Adrenal gland (tissue), 12 donors: ENCODE results near the gene TTN. TPM values are rescaled to one million over a fixed set of nuclear protein-coding genes. Genes with fewer than 3 reads are reported as not detected.

Source experiments
- DNase-seq, 7 donors: peaks; one replicate each; pipeline ENCODE4 v3.0.0-alpha.2; 2019 to 2020
- H3K27ac ChIP-seq, 5 donors: fragments of 200-600 bp; sonication (generic) in 4 of 5; 1 replicate in 3 of 5; 2 replicates in 2 of 5; pipeline versions ENCODE4 v1.5.1 to v1.8.0; 2016 to 2020; ENCODE audit warnings: mild to moderate bottlenecking in 1 of 5
- H3K27me3 ChIP-seq: fragments of 200-600 bp; 2 replicates; pipeline ENCODE4 v1.8.0; 2021
- H3K36me3 ChIP-seq, 2 donors: fragments of 200-600 bp; replicated peaks in 1 of 2; 1 replicate in 1 of 2; 2 replicates in 1 of 2; pipeline versions ENCODE4 v1.5.1 to v1.8.0; 2018 to 2022
- H3K4me1 ChIP-seq, 2 donors: fragments of 200-600 bp; replicated peaks in 1 of 2; 1 replicate in 1 of 2; 2 replicates in 1 of 2; pipeline versions ENCODE4 v1.5.1 to v1.8.0; 2018 to 2021
- H3K4me3 ChIP-seq, 4 donors: fragments of 200-600 bp; sonication (generic) in 3 of 4; one replicate each; pipeline ENCODE4 v1.5.1; 2016 to 2018
- H3K9me3 ChIP-seq, 3 donors: fragments of 200-600 bp; sonication (generic) in 1 of 3; replicated peaks in 1 of 3; 1 replicate in 2 of 3; 2 replicates in 1 of 3; pipeline versions ENCODE4 v1.5.1 to v1.8.0; 2016 to 2021
- POLR2A ChIP-seq, 2 donors: fragments of 450-650 bp; IDR thresholded peaks; one replicate each; pipeline ENCODE4 v1.6.1; 2017; ENCODE audit warnings: antibody characterized with exemption in 2 of 2, mild to moderate bottlenecking in 2 of 2, moderate library complexity in 1 of 2
- WGBS, 4 donors: extraction: QIAGEN DNeasy Blood & Tissue Kit in 2 of 4; methylation state at CpG; one replicate each; pipeline versions ENCODE4 v1.1.5 to v1.1.7; 2013 to 2017; 5-methylcytosine and 5-hydroxymethylcytosine counted together
- intact Hi-C, 2 donors: fragments of 100-400 bp; cut with DNase I; formaldehyde crosslinking; loops; one replicate each; pipeline versions ENCODE4 v1.14.1 to v1.15.0; 2022 to 2023
- polyA plus RNA-seq, 3 donors: library from polyadenylated mRNA; stranded (reverse); fragments of 200-250 nt in 2 of 3; fragments of 350-450 nt in 1 of 3; fragmentation: Illumina TruSeq in 1 of 3; extraction: RNeasy Lipid Tissue Mini Kit (QIAGEN cat#74804) in 1 of 3; gene quantifications; one replicate each; pipeline ENCODE4 v1.2.3, GENCODE V29; 2013 to 2014
- total RNA-seq, 9 donors: library from RNA; depleted of rRNA in 4 of 9; stranded (reverse); fragments of >200 nt in 4 of 9; fragments of 120-200 nt in 1 of 9; fragmentation: NEBNext Ultra II Directional in 1 of 9; extraction: Animal tissue kit (Norgen Biotek cat#: 25700) in 1 of 9; gene quantifications; one replicate each; pipeline versions ENCODE4 v1.1.0 to v1.2.4, GENCODE V29; 2013 to 2023
- TF ChIP-seq, protein P1 (sequence below), 6 experiments: fragments of 450-650 bp in 4 of 6; fragments of 200-600 bp in 2 of 6; sonication (generic) in 1 of 6; IDR thresholded peaks; 1 replicate in 5 of 6; 2 replicates in 1 of 6; pipeline versions ENCODE4 v1.5.1 to v1.8.0; 2016 to 2021; ENCODE audit warnings: antibody characterized with exemption in 6 of 6, mild to moderate bottlenecking in 2 of 6, moderate library complexity in 1 of 6
- donor health status: healthy with polysubstance abuse.
- donor health status: Bipolar disorder and iron deficiency.
- donor health status: DM: yes; HTN: yes; CAD: no.
- donor health status: DM: no; HTN: no; CAD: no.
- donor health status: DM: no; HTN: no; CAD: no.
- donor health status: DM: yes; HTN: yes; CAD: no.

Gene TTN
- total and polyA plus RNA-seq, 12 donors: 0.05 to 45.2 (median 2.7) TPM

DNA sequence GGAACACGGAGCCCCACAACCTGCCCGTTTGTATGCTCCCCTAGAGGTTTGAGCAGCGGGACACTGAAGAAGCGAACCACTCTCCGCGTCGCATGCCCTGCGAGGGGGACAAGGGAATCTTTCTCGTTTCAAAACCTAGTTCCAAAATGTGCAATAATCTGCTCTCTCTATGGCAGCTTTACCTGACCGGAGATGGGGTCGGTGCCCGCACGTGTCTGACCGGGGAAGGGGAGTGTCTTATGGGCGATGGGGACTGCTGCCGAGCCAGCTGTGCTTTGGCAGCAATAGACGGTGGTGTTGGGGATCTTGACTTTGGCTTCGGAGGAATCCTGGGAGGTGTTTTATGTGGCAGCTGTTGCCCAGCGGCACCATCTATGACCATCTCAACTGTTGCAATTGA, 7.9 kb downstream of the TTN start:
- no peak for DNase-seq
- Histone ChIP-seq H3K9me3 (peaks cover 0 to 9% (median 0%) of the 10 kb centered on the region in 3 donors), H3K4me1 (no peaks in the 10 kb centered on the region), H3K27ac (no peak overlapping the region), H3K4me3 (no peak overlapping the region), H3K27me3 (no peaks in the 10 kb centered on the region), H3K36me3 (no peaks in the 10 kb centered on the region)
- TF ChIP-seq, protein P1, sequence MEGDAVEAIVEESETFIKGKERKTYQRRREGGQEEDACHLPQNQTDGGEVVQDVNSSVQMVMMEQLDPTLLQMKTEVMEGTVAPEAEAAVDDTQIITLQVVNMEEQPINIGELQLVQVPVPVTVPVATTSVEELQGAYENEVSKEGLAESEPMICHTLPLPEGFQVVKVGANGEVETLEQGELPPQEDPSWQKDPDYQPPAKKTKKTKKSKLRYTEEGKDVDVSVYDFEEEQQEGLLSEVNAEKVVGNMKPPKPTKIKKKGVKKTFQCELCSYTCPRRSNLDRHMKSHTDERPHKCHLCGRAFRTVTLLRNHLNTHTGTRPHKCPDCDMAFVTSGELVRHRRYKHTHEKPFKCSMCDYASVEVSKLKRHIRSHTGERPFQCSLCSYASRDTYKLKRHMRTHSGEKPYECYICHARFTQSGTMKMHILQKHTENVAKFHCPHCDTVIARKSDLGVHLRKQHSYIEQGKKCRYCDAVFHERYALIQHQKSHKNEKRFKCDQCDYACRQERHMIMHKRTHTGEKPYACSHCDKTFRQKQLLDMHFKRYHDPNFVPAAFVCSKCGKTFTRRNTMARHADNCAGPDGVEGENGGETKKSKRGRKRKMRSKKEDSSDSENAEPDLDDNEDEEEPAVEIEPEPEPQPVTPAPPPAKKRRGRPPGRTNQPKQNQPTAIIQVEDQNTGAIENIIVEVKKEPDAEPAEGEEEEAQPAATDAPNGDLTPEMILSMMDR (IDR thresholded peaks at IDR 0.05): no peak
- TF ChIP-seq POLR2A (IDR thresholded peaks at IDR 0.05): no peak
- intact Hi-C loops: loop anchor here (5.0 to 10.0 kb wide), 2 partner anchors 113 to 115 kb away; no protein-coding TSS in a partner anchor
- WGBS, 4 donors: 92 to 96% (median 94%) methylated on average over 18 to 19 of the region's 19 CpGs

DNA sequence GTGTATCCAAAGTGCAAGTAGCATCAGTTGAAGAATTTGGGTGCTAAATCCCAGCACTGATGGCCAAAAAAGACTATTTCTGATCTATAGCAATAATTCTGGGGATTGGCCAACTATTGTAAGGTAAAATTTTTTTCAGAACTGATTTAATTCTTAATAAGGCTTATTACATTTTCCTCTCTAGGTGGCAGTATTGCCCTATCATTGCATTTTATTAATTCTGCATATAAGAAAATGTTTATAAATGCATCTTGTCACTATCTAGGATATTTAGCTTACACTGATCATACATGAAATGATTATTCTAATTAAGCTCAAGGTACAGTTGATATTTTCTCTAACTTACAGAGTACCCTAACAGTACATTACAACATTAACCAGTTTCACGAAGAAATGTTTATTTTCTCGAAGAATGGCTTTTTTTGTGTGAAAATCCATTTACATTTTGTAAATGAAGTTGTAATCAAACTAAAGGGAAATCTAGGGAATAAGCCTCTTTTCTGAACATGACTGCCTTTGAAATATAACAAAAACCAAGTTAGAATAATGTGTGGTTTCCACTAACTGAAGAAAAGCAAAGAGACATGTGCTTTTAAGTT, 11.0 kb downstream of the TTN start:
- H3K4me3 ChIP-seq: no peak overlapping the region
- WGBS, 4 donors: 91 to 98% (median 94%) methylated on average over 2 of the region's 2 CpGs
- no peaks in the 10 kb centered on the region for H3K36me3 ChIP-seq
- no peak for TF ChIP-seq POLR2A (IDR thresholded peaks at IDR 0.05)
- TF ChIP-seq, protein P1 (IDR thresholded peaks at IDR 0.05): peak; percentile 52 to 87 (median 74)
- no peaks in the 10 kb centered on the region for H3K27me3 ChIP-seq
- H3K27ac ChIP-seq: no peak overlapping the region
- H3K4me1 ChIP-seq: no peaks in the 10 kb centered on the region
- peaks cover 0 to 9% (median 0%) of the 10 kb centered on the region in 3 donors for H3K9me3 ChIP-seq
- intact Hi-C loops: loop anchor here (5.0 to 10.0 kb wide), 2 partner anchors 116 to 119 kb away; no protein-coding TSS in a partner anchor
- DNase-seq: no peak

DNA sequence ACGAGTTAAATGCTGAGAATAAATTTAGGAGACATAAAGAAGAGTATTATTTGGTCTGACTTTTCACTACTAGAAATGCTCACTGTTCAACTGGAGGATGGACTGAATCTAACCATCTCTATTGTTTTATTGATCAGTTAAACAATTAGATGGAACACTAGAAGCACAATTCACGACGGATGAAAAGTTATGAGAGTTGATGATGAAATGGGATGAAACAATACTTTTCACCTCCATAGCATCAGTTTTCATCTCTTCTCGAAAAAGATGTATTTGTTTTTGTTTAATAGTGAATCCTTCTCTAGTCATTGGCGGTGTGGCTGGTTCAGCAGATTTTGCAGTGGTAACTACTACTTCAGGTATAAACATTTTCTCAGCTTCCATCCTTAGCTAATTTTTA, 19.3 kb downstream of the TTN start:
- no peaks in the 10 kb centered on the region for H3K4me1 ChIP-seq
- H3K4me3 ChIP-seq: no peak overlapping the region
- H3K27me3 ChIP-seq: no peaks in the 10 kb centered on the region
- WGBS, 4 donors: 85 to 88% (median 87%) methylated on average over 5 of the region's 5 CpGs
- intact Hi-C loops: no loop called here
- no peak for DNase-seq
- H3K27ac ChIP-seq: no peak overlapping the region
- H3K36me3 ChIP-seq: no peaks in the 10 kb centered on the region
- no peaks in the 10 kb centered on the region for H3K9me3 ChIP-seq
- TF ChIP-seq, protein P1 (IDR thresholded peaks at IDR 0.05): no peak
- no peak for TF ChIP-seq POLR2A (IDR thresholded peaks at IDR 0.05)

DNA sequence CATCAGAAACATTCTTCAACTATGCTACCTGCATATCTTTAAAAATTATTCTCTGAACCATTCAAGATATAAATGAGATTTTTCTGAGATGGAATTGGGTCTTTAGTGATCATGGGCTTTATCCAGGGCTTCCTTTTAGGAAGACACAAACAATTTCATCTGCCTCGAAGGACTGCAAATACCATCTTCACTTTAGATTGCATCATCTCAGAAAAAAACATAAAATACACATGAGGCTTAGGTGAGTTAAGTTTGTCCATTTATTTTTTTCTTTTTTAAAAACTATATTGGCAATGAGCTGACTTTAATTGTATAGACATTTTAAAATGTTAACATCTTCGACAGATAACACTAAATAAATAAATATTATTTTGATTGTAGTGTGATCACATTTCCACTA, 20.1 kb downstream of the TTN start:
- TF ChIP-seq, protein P1 (IDR thresholded peaks at IDR 0.05): no peak
- TF ChIP-seq POLR2A (IDR thresholded peaks at IDR 0.05): no peak
- no peak for DNase-seq
- no peaks in the 10 kb centered on the region for H3K36me3 ChIP-seq
- intact Hi-C loops: no loop called here
- no peak overlapping the region for H3K27ac ChIP-seq
- no peaks in the 10 kb centered on the region for H3K27me3 ChIP-seq
- H3K4me1 ChIP-seq: no peaks in the 10 kb centered on the region
- WGBS, 4 donors: 68 to 83% (median 77%) methylated on average over 2 of the region's 2 CpGs
- H3K9me3 ChIP-seq: no peaks in the 10 kb centered on the region
- H3K4me3 ChIP-seq: no peak overlapping the region
